Measurements from ENCODE around the gene GSN.

GSN gene

DNA sequence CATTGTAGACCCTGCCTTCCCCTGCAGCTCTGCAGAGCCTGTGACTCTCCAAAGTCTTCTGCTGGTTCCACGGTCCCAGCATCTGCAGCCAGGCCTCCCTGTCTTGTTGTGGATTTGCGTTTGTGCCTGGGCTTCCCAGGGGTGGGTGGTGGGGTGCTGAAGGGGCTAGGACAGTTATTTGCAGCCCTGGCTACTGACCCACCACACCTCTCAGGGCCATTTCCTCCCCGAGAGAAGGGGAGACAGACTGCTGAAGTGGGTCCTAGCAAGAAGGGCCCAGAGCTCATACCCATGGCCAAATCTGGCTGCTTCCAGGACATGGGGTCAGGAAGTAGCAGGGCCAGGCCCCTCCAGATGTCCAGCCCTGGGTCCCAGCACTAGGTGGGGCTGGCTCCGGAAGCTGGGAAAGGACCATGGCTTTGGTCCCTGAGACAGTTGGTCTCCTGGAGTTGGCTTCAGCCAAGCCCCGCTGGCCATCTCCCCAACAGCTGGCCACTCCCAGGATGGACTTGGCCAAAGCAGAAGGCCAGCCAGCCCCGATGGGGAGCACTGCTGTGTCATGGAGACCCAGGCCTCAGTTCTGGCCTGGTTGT lies 26.3 kb downstream of the GSN start:
- peaks cover 80% of the 10 kb centered on the region for H3K36me3 Mint-ChIP-seq (ENCODE audit: low read depth)
- H3K4me3 Mint-ChIP-seq, result no peak overlapping the region
- intact Hi-C loops (cut with micrococcal nuclease), result no loop called here
- peak overlapping the region; percentile 77 for H3K27ac Mint-ChIP-seq
- no peaks in the 10 kb centered on the region for H3K27me3 Mint-ChIP-seq
- no peaks in the 10 kb centered on the region for H3K9me3 Mint-ChIP-seq
- peaks cover 90% of the 10 kb centered on the region for H3K4me1 Mint-ChIP-seq (ENCODE audit: low read depth)

DNA sequence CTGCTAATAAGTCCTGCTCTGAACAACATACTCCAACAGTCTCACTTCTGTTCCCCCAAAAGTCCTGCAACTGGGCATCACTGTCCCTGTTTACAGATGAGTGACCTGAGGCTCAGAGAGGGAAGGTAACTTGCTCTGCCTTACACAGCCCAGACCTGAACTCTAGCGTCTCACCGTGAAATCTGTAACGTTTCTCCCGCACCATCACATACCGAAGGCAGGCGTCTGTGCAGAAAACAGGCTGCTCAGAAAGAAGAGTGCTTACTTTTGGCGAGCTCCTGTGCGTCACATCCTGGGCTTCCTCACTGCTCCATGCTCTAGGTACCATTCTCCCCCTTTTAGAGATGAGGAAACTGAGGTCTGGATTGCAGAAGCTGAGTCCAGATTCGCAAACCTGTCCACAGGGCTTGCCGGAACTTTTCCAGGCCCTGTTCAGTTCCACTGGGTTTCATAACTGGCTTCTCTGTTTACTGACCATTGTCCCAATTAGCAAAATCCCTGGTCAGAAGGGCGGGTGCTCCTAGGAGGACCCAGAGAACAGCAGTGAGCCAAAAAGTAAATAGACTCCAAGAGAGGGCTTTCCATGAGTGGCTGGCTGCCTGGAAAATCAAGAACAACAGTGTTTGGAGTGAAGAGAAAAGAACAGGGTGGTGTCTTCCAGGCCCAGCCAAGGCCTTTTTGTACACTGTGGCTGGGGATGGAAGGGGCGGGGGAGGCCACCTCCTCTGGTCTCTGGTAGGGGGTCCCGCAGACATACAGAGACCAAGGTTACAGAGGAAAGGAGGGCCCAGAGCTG lies 27.1 kb downstream of the GSN start:
- Mint-ChIP-seq H3K27me3 (no peaks in the 10 kb centered on the region), H3K4me3 (no peak overlapping the region), H3K9me3 (no peaks in the 10 kb centered on the region), H3K27ac (peak overlapping the region; percentile 77), H3K4me1 (ENCODE audit: low read depth) (peaks cover 88% of the 10 kb centered on the region), H3K36me3 (ENCODE audit: low read depth) (peaks cover 78% of the 10 kb centered on the region)
- intact Hi-C loops (cut with micrococcal nuclease), result loop anchor here (5.0 kb wide), 1 partner anchor 83 kb away; no protein-coding TSS in a partner anchor

DNA sequence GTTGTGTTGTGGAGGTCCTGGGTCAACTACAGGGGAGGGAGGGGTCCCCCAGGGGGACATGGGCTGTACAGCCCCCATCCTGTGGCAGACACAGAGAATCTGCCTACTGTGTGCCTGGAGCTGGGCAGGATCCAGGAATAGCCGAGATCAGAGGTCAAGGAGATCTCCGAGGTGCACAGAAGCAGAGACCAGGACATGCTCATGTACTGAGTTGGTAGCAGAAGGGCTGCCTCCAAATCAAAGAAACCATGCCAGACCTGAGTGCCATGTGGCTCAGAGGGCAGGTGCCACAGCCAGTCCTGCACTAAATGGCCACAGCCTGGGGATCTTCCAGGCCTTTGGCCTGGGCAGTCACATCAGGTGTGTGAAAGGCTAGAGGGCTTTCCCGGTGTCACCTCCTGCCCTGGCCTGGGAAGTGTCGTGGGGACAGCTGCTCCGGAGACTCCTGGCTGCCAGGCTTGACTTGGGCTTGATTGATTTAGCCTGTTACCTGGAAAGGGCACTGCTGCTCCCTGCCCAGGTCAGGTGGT lies 27.8 kb downstream of the GSN start:
- peaks cover 83% of the 10 kb centered on the region for H3K36me3 Mint-ChIP-seq (ENCODE audit: low read depth)

DNA sequence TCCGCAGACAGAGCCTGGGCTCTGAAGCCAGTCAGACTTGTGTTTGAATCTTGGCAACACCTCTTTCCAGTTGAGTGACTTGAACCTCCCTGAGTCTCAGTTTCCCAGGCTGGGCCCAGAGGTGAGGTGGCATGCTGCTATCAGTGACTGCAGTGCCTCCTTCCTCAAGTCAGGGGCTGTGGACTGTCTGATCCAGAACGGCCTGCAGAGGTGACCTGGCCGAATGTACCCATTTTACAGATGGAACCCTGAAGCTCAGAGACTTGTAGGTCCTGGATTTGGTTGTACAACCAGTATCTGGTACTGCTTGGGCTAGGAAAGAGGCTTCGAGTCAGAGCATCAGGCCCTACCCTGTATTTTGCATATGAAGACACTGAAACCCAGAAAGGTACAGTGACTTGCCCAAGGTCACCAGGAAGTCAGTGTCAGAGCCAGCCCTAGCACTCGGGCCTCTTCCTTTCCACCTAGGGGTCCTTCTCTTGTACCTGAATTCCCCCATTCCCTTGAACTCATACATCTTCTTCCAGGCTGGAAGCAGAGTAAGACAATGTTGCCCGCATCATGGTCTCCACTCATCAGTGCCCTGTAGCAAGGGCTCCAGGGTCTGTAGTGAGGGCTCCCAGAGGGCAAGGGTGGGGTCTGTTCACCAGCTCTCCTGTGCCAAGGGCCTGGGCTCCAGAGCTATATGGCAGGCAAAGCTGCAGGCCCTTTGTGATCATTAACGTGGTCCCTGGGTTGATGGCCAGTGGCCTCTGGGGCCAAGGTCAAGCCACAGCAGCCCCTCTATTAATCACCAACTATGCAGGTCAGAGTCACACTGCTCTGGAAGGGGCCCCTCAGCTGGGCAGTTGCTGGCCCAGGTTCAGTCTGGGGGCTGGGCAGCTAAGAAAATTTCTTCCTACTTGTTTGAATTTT lies 28.5 kb downstream of the GSN start:
- Mint-ChIP-seq H3K4me1 (ENCODE audit: low read depth) (peaks cover 98% of the 10 kb centered on the region), H3K27ac (peak overlapping the region; percentile 77)
- intact Hi-C loops (cut with micrococcal nuclease), result loop anchor here (5.0 kb wide), 1 partner anchor 84 kb away; no protein-coding TSS in a partner anchor

More for the DNA sequence above, 27.8 kb downstream of the GSN start:
- intact Hi-C loops (cut with micrococcal nuclease), result loop anchor here (5.0 kb wide), 1 partner anchor 83 kb away; no protein-coding TSS in a partner anchor
- Mint-ChIP-seq H3K9me3 (no peaks in the 10 kb centered on the region), H3K4me1 (ENCODE audit: low read depth) (peaks cover 93% of the 10 kb centered on the region), H3K27me3 (no peaks in the 10 kb centered on the region), H3K4me3 (no peak overlapping the region), H3K27ac (peak overlapping the region; percentile 77)

DNA sequence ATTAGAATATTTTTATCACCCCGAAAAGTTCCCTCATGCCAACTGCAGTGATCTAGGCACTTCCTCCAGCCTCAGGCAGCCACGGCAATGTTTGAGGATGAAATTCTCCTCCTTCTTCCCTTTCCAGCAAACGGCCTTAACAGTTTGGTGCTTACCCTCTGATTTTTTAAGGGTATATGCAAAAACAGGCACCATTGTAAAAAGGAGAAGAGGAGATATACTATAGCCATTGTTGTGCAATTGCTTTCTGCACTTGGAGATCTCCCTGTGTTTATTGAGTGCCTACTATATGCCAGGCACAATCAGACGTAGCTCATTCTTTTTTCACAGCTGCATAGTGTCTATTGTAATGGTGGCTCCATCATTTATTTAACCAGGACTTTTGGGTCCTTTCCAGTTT lies 29.4 kb downstream of the GSN start:
- H3K27ac Mint-ChIP-seq, result peak overlapping the region; percentile 77

More for the DNA sequence above, 28.5 kb downstream of the GSN start:
- no peak overlapping the region for H3K4me3 Mint-ChIP-seq
- peaks cover 88% of the 10 kb centered on the region for H3K36me3 Mint-ChIP-seq (ENCODE audit: low read depth)
- H3K9me3 Mint-ChIP-seq, result no peaks in the 10 kb centered on the region
- no peaks in the 10 kb centered on the region for H3K27me3 Mint-ChIP-seq

DNA sequence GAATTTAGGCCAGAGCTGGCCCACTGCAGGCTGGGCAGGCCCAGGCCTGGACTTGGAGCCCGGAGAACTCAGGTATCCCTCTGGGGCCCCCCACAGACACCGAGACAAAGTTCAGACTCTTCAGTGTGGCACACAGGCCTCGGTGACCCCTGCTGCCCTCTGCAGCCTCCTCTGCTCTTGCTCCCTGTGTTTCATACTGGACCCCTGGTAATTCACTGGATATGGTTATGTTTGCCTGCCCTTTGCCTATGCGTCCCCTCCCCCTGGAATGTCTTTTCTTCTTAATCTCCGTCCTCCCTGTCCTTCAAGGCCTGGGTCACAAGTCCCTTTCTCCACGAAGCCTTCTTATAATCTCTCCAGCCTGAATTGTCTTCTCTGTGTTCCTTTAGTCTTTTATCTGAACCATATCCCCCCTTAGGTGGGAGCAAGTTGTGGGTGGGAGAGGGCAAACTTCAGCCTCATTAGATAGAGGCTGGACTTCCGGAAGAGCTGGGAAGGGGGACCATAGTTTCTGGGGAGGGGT lies 30.1 kb downstream of the GSN start:
- H3K27ac Mint-ChIP-seq, result peak overlapping the region; percentile 77
- no peaks in the 10 kb centered on the region for H3K9me3 Mint-ChIP-seq
- H3K36me3 Mint-ChIP-seq (ENCODE audit: low read depth), result peaks cover 88% of the 10 kb centered on the region
- no peaks in the 10 kb centered on the region for H3K27me3 Mint-ChIP-seq
- intact Hi-C loops (cut with micrococcal nuclease), result loop anchor here (5.0 kb wide), 1 partner anchor 86 kb away; no protein-coding TSS in a partner anchor
- peaks cover 94% of the 10 kb centered on the region for H3K4me1 Mint-ChIP-seq (ENCODE audit: low read depth)
- H3K4me3 Mint-ChIP-seq, result peak overlapping the region; percentile 44

More for the DNA sequence above, 29.4 kb downstream of the GSN start:
- intact Hi-C loops (cut with micrococcal nuclease), result loop anchor here (5.0 kb wide), 1 partner anchor 85 kb away; no protein-coding TSS in a partner anchor
- no peak overlapping the region for H3K4me3 Mint-ChIP-seq
- H3K27me3 Mint-ChIP-seq, result no peaks in the 10 kb centered on the region
- H3K4me1 Mint-ChIP-seq (ENCODE audit: low read depth), result peaks cover 98% of the 10 kb centered on the region
- peaks cover 88% of the 10 kb centered on the region for H3K36me3 Mint-ChIP-seq (ENCODE audit: low read depth)
- no peaks in the 10 kb centered on the region for H3K9me3 Mint-ChIP-seq

DNA sequence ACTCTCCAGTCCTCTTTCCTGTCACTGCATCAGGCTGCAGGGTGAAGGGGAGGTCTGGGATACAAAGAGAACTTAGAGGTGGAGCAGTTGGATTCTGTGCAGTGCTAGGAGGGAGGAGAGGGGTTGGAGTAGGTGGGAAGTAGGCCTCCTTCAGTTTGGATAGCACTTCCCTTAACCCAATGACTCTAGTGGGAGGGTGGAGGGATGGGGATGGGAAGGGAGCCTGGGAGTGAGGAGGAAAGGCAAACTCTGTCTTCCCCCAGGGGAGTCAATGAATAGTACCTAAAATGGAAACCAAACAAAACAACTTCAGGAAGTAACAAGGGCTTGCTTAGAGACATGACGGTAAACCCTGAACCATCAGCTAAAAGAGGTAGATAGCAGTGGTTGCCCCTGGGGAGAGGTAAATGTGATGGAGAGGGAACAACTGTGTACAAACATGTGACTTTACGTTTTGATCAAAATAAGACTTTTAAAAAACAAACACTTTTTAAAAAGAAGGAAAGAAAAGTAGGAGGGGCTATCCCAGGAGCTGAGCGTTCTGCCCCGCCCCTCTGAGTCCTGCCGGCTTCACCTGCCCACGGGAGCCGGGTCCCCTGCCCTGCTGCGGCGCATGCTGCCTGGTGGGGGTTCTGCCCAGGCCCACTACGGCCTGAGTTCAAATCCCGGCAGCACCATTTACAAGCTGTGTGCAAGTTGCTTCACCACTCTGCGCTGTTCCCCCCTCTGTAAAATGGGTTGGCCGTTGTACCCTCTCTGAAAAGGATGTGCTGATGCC lies 30.9 kb downstream of the GSN start:
- intact Hi-C loops (cut with micrococcal nuclease), result loop anchor here (5.0 kb wide), 1 partner anchor 87 kb away; no protein-coding TSS in a partner anchor
- Mint-ChIP-seq H3K9me3 (no peaks in the 10 kb centered on the region), H3K4me3 (peak overlapping the region; percentile 71), H3K27ac (peak overlapping the region; percentile 77), H3K4me1 (ENCODE audit: low read depth) (peaks cover 94% of the 10 kb centered on the region), H3K36me3 (ENCODE audit: low read depth) (peaks cover 88% of the 10 kb centered on the region), H3K27me3 (no peaks in the 10 kb centered on the region)

DNA sequence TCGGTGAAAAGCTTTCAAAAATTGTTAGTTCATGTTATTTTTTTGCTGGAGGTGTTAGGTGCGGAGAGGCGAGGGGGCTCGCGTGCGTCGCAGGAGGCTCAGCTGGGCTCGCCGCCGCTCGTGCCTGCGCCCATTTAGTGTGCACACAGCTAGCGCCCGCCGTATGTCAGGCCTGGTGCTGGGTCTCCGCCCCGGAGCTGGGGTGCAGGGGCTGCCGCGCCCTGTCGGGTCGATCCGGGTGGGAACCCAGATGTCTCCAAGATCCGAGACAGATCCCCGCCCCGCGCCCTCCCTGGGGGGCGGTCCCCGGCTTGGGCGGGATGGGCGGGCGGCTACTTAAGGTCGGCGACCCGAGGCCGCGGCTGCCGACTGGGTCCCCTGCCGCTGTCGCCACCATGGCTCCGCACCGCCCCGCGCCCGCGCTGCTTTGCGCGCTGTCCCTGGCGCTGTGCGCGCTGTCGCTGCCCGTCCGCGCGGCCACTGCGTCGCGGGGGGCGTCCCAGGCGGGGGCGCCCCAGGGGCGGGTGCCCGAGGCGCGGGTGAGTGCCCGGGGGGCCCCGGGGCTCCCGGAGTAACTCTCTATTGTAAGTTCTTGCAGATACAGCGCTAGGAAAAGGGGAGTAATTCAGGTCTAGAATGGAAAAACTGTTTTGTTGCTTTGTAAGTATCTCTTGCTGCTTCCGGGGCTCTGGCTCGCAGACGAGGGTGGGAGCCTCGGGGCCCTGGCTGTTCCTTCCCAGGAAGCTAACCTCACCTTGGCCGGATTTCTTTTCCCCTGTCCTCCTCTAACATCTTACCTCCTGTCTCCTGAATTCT lies 31.7 kb downstream of the GSN start:
- intact Hi-C loops (cut with micrococcal nuclease), result loop anchor here (5.0 kb wide), 1 partner anchor 87 kb away; no protein-coding TSS in a partner anchor
- peaks cover 88% of the 10 kb centered on the region for H3K36me3 Mint-ChIP-seq (ENCODE audit: low read depth)
- H3K27ac Mint-ChIP-seq, result peak overlapping the region; percentile 77
- peak overlapping the region; percentile 71 for H3K4me3 Mint-ChIP-seq
- H3K27me3 Mint-ChIP-seq, result no peaks in the 10 kb centered on the region
- peaks cover 93% of the 10 kb centered on the region for H3K4me1 Mint-ChIP-seq (ENCODE audit: low read depth)
- H3K9me3 Mint-ChIP-seq, result no peaks in the 10 kb centered on the region

DNA sequence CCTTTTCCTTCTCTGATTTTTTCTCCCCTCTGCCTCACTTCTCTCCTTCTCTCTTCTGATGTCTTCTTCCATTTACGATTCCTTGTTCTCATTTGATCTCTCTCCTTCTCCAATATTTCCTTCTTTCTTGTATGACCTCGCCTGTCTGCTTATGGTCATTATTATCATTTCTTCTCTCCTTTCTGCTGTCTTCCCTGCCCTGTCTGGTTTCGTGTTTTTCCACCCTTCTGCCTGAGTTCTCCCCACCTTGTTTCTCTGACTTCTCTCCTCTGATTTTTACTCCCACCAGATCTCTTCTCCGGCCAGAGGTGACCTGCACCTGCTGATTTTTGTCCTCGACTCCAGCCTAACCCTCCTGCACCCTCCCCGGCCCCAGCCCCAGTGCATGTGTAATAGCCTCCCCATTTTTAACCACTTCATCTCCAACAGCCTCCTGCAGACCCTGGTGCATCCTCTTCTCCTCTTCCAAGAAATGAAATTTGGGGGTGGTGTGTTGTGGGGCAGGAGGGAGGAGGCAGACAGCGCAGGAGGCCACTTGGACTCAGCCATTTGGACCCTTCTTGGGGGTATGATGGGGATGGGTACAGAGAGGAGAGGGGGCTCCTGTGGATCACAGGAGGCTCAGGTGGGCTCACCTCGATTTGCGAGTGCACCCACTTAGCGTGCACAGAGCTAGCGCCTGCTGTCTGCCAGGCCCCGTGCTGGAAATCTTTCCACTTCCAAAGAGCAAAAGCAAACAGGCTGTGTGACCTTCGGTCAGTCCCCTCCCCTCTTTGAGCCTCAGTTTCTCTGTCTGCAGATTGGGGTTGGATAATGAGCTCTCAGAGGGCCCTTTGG lies 32.5 kb downstream of the GSN start:
- Mint-ChIP-seq H3K27me3 (no peaks in the 10 kb centered on the region), H3K36me3 (ENCODE audit: low read depth) (peaks cover 88% of the 10 kb centered on the region), H3K4me1 (ENCODE audit: low read depth) (peaks cover 85% of the 10 kb centered on the region), H3K9me3 (no peaks in the 10 kb centered on the region), H3K4me3 (peak overlapping the region; percentile 68), H3K27ac (peak overlapping the region; percentile 60)
- intact Hi-C loops (cut with micrococcal nuclease), result no loop called here

DNA sequence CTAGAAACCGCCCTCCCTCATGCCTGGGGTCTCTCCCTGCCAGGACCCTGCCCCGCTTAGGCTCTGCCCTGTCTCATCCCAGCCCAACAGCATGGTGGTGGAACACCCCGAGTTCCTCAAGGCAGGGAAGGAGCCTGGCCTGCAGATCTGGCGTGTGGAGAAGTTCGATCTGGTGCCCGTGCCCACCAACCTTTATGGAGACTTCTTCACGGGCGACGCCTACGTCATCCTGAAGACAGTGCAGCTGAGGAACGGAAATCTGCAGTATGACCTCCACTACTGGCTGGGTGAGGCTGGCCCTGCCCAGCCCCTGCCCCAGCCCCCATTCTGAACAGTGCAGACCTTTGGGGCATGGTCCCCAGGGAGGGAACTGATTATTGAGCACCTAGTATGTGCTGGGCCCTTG lies 33.9 kb downstream of the GSN start:
- intact Hi-C loops (cut with micrococcal nuclease), result no loop called here
- H3K4me1 Mint-ChIP-seq (ENCODE audit: low read depth), result peaks cover 71% of the 10 kb centered on the region
- peaks cover 92% of the 10 kb centered on the region for H3K36me3 Mint-ChIP-seq (ENCODE audit: low read depth)
- H3K27ac Mint-ChIP-seq, result no peak overlapping the region
- no peaks in the 10 kb centered on the region for H3K9me3 Mint-ChIP-seq
- H3K27me3 Mint-ChIP-seq, result no peaks in the 10 kb centered on the region
- no peak overlapping the region for H3K4me3 Mint-ChIP-seq

DNA sequence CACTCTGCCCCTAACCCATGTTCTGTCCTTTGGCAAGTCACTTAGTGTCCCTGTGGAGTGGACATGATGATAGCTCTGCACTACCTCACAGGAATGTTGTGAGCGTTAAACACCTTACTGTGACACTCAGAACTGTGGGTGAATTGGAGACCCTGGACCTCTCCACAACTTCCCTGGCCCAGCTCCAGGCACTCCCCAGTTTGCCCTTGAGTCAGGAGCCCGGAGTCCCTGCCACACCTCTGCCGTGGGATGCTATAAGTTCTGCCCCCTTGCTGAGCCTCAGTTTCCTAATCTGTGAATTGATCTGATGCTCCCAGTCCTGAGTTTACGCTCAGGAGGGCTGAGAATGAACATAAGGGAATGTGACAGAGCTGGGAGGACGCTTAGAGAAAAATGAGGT lies 34.4 kb downstream of the GSN start:
- H3K4me1 Mint-ChIP-seq (ENCODE audit: low read depth), result peaks cover 68% of the 10 kb centered on the region
- intact Hi-C loops (cut with micrococcal nuclease), result no loop called here
- H3K4me3 Mint-ChIP-seq, result no peak overlapping the region
- H3K27me3 Mint-ChIP-seq, result no peaks in the 10 kb centered on the region
- no peaks in the 10 kb centered on the region for H3K9me3 Mint-ChIP-seq
- H3K27ac Mint-ChIP-seq, result no peak overlapping the region
- peaks cover 95% of the 10 kb centered on the region for H3K36me3 Mint-ChIP-seq (ENCODE audit: low read depth)

Measured in dendritic cell treated with granulocyte-macrophage colony-stimulating factor and Interleukin-4, amounts not matched to agents 40 ng/mL and 50 ng/mL, for 4 days (primary cell).